Osteoblast (primary cell): ENCODE data around the gene RNF187. TPM values are rescaled to one million over a fixed set of nuclear protein-coding genes. Genes with fewer than 3 reads are reported as not detected.

Source experiments
- DNase-seq: peaks from one replicate; pipeline ENCODE4 v3.0.0; 2011; ENCODE audit warnings: low spot score, mixed read lengths; ENCODE audit not compliant: insufficient read length; ENCODE audit errors: missing footprints
- H2AFZ ChIP-seq: 2 replicates; pipeline ENCODE4 v1.6.0; 2011; ENCODE audit warnings: mild to moderate bottlenecking, low read length
- H3K27ac ChIP-seq: 2 replicates; pipeline ENCODE4 v1.5.1; 2011; ENCODE audit warnings: mild to moderate bottlenecking, low read depth, low read length, moderate library complexity
- H3K27me3 ChIP-seq: 2 replicates; pipeline ENCODE4 v1.6.0; 2012; ENCODE audit warnings: mild to moderate bottlenecking, control low read depth, inconsistent platforms, low read length, moderate library complexity; ENCODE audit not compliant: insufficient read depth
- H3K36me3 ChIP-seq: 2 replicates; pipeline ENCODE4 v1.5.1; 2011; ENCODE audit warnings: mild to moderate bottlenecking, low read length, control low read depth, moderate library complexity; ENCODE audit not compliant: insufficient read depth
- H3K4me1 ChIP-seq: 2 replicates; pipeline ENCODE4 v1.5.1; 2011; ENCODE audit warnings: mild to moderate bottlenecking, low read length, control low read depth, moderate library complexity; ENCODE audit not compliant: insufficient read depth
- H3K4me2 ChIP-seq: 2 replicates; pipeline ENCODE4 v1.6.0; 2011; ENCODE audit warnings: mild to moderate bottlenecking, low read length; ENCODE audit not compliant: insufficient read depth
- H3K4me3 ChIP-seq: fragments of 200-600 bp; sonication (generic); 3 replicates; pipeline ENCODE4 v1.5.1; 2012; ENCODE audit warnings: mild to moderate bottlenecking, low read length, inconsistent platforms; ENCODE audit not compliant: insufficient read depth
- H3K79me2 ChIP-seq: 2 replicates; pipeline ENCODE4 v1.6.0; 2012; ENCODE audit warnings: mild to moderate bottlenecking, low read length, control low read depth, inconsistent platforms; ENCODE audit not compliant: insufficient read depth
- H3K9me3 ChIP-seq: 2 replicates; pipeline ENCODE4 v1.5.1; 2011; ENCODE audit warnings: low read depth, low read length, control low read depth
- H4K20me1 ChIP-seq: 2 replicates; pipeline ENCODE4 v1.6.0; 2012; ENCODE audit warnings: mild to moderate bottlenecking, low read length, control low read depth; ENCODE audit not compliant: insufficient read depth
- CTCF ChIP-seq: IDR thresholded peaks from 2 replicates; pipeline ENCODE4 v1.5.1; 2011; ENCODE audit warnings: mild to moderate bottlenecking, low read depth, low read length, moderate library complexity; ENCODE audit errors: extremely low read depth
- total RNA-seq: library from RNA; depleted of rRNA; stranded (reverse); fragments of >200 nt; gene quantifications from 2 replicates; pipeline ENCODE4 v1.2.3, GENCODE V29; 2012

RNF187 gene
- total RNA-seq, 1 donor, result 52.5 TPM

GRCh38 chr1:228483789-228484188 lies 3.4 kb upstream of the RNF187 start:
- TF ChIP-seq CTCF, result no peak
- peaks cover 10% of the 10 kb centered on the region for H3K79me2 ChIP-seq
- no peaks in the 10 kb centered on the region for H3K36me3 ChIP-seq
- H3K4me3 ChIP-seq, result no peak overlapping the region
- H3K27me3 ChIP-seq, result peaks cover 6% of the 10 kb centered on the region
- no peak overlapping the region for H3K4me2 ChIP-seq
- no peak overlapping the region for H2AFZ ChIP-seq
- DNase-seq, result no peak
- peaks cover 20% of the 10 kb centered on the region for H3K4me1 ChIP-seq
- H4K20me1 ChIP-seq, result peaks cover 7% of the 10 kb centered on the region
- H3K27ac ChIP-seq, result no peak overlapping the region
- H3K9me3 ChIP-seq, result no peaks in the 10 kb centered on the region

DNA sequence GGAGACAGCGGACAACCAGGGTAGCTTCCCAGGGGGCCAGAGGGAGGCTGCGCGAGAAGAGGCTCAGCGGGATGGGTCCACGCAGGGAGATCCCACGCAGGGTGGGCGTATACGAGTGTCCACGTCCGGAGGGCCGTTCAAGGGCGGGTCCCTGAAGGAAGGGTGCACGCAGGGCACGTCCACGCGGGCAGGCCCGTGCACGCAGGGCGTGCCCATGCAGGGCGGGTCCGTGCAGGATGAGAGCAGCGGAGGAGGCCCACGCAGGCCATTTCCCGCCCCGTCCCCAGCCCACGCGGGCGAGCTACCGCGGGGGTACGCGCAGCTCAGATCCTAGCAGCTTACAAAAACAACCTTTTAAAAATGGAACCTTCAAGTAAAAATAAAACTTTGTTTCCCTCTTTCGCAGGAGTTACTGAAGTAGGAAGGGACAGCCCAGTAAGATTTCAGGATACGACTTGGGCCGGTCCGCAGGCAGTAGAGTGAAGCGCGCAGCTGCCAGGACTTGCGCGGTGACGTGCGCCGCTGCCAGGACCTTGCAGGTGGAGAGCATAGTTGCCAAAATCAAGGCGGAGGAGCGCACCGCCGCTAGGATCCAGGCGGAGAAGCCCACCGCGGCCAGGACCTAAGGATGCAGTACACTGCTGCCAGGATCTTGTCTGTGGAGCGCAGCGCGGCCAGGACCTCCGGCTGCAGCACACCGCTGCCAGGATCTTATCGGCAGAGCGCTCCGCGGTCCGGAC lies 416 bp upstream of the RNF187 start:
- peak overlapping the region; percentile 75 for H3K4me3 ChIP-seq
- no peak for TF ChIP-seq CTCF
- H2AFZ ChIP-seq, result peak overlapping the region; percentile 99
- peaks cover 33% of the 10 kb centered on the region for H3K79me2 ChIP-seq
- H3K27me3 ChIP-seq, result no peaks in the 10 kb centered on the region
- H3K4me2 ChIP-seq, result peak overlapping the region; percentile 96
- DNase-seq, result peak; percentile 99
- no peaks in the 10 kb centered on the region for H3K9me3 ChIP-seq
- H3K27ac ChIP-seq, result peak overlapping the region; percentile 99
- peaks cover 20% of the 10 kb centered on the region for H3K36me3 ChIP-seq
- peaks cover 23% of the 10 kb centered on the region for H3K4me1 ChIP-seq
- H4K20me1 ChIP-seq, result peaks cover 23% of the 10 kb centered on the region

DNA sequence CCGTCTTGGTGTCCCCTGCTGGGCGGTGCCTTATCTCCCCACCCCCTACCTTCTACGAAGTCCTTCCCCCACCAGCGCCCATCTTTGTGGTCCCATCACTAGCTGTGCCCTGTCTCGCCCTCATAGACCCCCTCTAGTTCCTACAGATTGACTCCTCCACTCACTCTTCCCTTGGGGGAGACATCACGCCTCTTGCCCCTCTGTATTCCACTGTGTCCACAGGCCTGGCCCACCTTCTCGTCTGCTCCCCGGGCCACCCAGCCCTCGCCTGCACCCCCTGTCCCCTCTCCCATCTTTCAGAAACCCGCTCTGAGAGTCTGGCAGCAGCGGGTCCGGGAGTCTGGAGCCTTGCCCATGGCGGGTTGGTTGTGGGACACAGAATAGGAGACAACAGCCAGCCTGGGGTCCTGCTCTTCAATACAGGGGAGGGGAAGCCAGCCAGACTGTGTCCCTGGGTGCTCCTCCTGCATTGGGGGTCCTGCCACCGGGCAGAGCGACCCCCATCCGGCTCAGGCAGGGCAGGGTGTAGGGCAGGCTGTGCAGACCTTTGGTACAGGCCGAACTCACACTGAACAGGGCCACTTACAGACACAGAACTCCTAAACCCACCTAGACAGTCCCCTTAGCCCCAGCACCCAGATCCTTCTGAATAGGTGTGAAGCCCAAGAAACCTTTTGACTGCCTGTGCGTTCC lies 1.1 kb downstream of the RNF187 start:
- Histone ChIP-seq H3K4me1 (peaks cover 23% of the 10 kb centered on the region), H3K4me3 (peak overlapping the region; percentile 75), H3K9me3 (no peaks in the 10 kb centered on the region), H3K4me2 (peak overlapping the region; percentile 86), H2AFZ (no peak overlapping the region), H3K79me2 (peaks cover 35% of the 10 kb centered on the region), H4K20me1 (peaks cover 26% of the 10 kb centered on the region), H3K36me3 (peaks cover 27% of the 10 kb centered on the region), H3K27me3 (no peaks in the 10 kb centered on the region), H3K27ac (no peak overlapping the region)
- no peak for TF ChIP-seq CTCF
- DNase-seq, result no peak
